Activated naive CD8-positive, alpha-beta T cell treated with anti-CD3 and anti-CD28 coated beads, Interleukin-2, amount 10 ng/mL, durations not matched to agents 7 days and 5 days (primary cell): ENCODE data around the gene SLC2A14. TPM values are rescaled to one million over a fixed set of nuclear protein-coding genes. Genes with fewer than 3 reads are reported as not detected.
"Not testable (repeated sequence)": the region's sequence is repeated elsewhere in the genome, so short reads cannot be mapped to it uniquely, and the experiment has no call there.

ENCODE experiments used
- ATAC-seq: fragments of 150-1000 bp; cut with Tn5 transposase; one replicate; pipeline ENCODE4 v1.10.0; 2021; ENCODE audit warnings: low read depth, moderate library complexity
- POLR2A ChIA-PET: fragments of 350-600 bp; sonication (Branson Sonifier 250); formaldehyde crosslinking; loops from one replicate; lab custom pipeline; 2021; ENCODE audit warnings: antibody characterized with exemption; lab: Charles Lee
- DNase-seq: peaks from one replicate; pipeline ENCODE4 v3.0.0; 2021
- H3K27ac Mint-ChIP-seq: one replicate; pipeline ENCODE4 v1.8.0; 2022; ENCODE audit warnings: mild to moderate bottlenecking, mixed read lengths
- H3K27me3 Mint-ChIP-seq: one replicate; pipeline ENCODE4 v1.8.0; 2022; ENCODE audit warnings: mild to moderate bottlenecking, moderate library complexity, mixed read lengths
- H3K36me3 Mint-ChIP-seq: one replicate; pipeline ENCODE4 v1.8.0; 2021; ENCODE audit warnings: mild to moderate bottlenecking, mixed read lengths
- H3K4me1 Mint-ChIP-seq: one replicate; pipeline ENCODE4 v1.8.0; 2021; ENCODE audit warnings: mixed read lengths
- H3K4me3 Mint-ChIP-seq: one replicate; pipeline ENCODE4 v1.8.0; 2022; ENCODE audit warnings: mild to moderate bottlenecking, moderate library complexity, mixed read lengths
- H3K9me3 Mint-ChIP-seq: one replicate; pipeline ENCODE4 v1.8.0; 2021; ENCODE audit warnings: mixed read lengths
- total RNA-seq, 2 experiments: library from RNA; stranded (reverse); gene quantifications; one replicate each; pipeline ENCODE4 v1.2.3, GENCODE V29; 2021

Gene SLC2A14
- total RNA-seq, 2 experiments from 2014 or later, result 0.11 TPM; not detected in 1

- H3K27ac Mint-ChIP-seq, H3K4me3 Mint-ChIP-seq, H3K36me3 Mint-ChIP-seq, ATAC-seq, H3K27me3 Mint-ChIP-seq, H3K9me3 Mint-ChIP-seq, POLR2A ChIA-PET, DNase-seq, H3K4me1 Mint-ChIP-seq: not testable (repeated sequence)
Observed at GRCh38 chr12:7896726-7897125, 24.0 kb upstream of the SLC2A14 start.

GRCh38 chr12:7892186-7892980, 19.7 kb upstream of the SLC2A14 start:
- H3K27ac Mint-ChIP-seq, result no peak overlapping the region
- no peak overlapping the region for H3K4me3 Mint-ChIP-seq
- POLR2A ChIA-PET, result no interaction called here
- H3K27me3 Mint-ChIP-seq, result no peaks in the 10 kb centered on the region
- H3K9me3 Mint-ChIP-seq, result no peaks in the 10 kb centered on the region
- no peaks in the 10 kb centered on the region for H3K36me3 Mint-ChIP-seq
- H3K4me1 Mint-ChIP-seq, result no peaks in the 10 kb centered on the region
- ATAC-seq (no peak), DNase-seq (no peak)

DNA sequence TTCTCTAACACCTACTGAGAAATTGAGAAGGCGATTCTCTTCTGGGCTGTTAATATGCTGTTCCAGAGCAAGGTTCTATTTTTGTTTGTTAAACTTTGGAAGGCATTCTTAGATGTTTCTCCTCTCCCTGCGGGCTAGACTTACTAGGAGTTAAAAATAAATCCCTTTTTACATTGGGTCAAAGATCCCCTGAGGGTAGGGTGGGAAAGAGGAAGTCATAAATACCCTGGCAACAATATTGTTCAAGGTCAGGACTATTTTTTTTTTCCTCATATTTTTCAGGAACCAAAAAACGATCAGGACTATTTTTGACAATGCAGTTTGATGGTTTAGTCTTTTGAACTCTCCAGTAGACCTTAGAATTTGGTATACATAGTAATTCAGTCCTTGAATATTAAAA, 12.0 kb upstream of the SLC2A14 start:
- POLR2A ChIA-PET, result no interaction called here
- Mint-ChIP-seq H3K36me3 (no peaks in the 10 kb centered on the region), H3K9me3 (no peaks in the 10 kb centered on the region), H3K27me3 (peaks cover 8% of the 10 kb centered on the region), H3K27ac (no peak overlapping the region), H3K4me3 (no peak overlapping the region), H3K4me1 (no peaks in the 10 kb centered on the region)
- DNase-seq (no peak), ATAC-seq (no peak)

GRCh38 chr12:7881736-7882120, 9.0 kb upstream of the SLC2A14 start:
- not testable (repeated sequence) for H3K36me3 Mint-ChIP-seq, H3K9me3 Mint-ChIP-seq, H3K27ac Mint-ChIP-seq, H3K4me3 Mint-ChIP-seq, H3K4me1 Mint-ChIP-seq, ATAC-seq, DNase-seq, H3K27me3 Mint-ChIP-seq
- POLR2A ChIA-PET, result interaction anchor here (0.7 kb wide), 1 partner anchor 18 kb away, joined by 4 read pairs; no protein-coding TSS in a partner anchor

GRCh38 chr12:7880952-7881735, 8.4 kb upstream of the SLC2A14 start:
- not testable (repeated sequence) for H3K4me1 Mint-ChIP-seq, ATAC-seq, H3K36me3 Mint-ChIP-seq, H3K4me3 Mint-ChIP-seq, H3K9me3 Mint-ChIP-seq, H3K27me3 Mint-ChIP-seq, DNase-seq, H3K27ac Mint-ChIP-seq
- POLR2A ChIA-PET, result interaction anchor here (0.7 kb wide), 1 partner anchor 18 kb away, joined by 4 read pairs; no protein-coding TSS in a partner anchor

- Mint-ChIP-seq H3K9me3 (no peaks in the 10 kb centered on the region), H3K27me3 (peaks cover 8% of the 10 kb centered on the region), H3K27ac (no peak overlapping the region), H3K4me3 (no peak overlapping the region), H3K36me3 (no peaks in the 10 kb centered on the region), H3K4me1 (no peaks in the 10 kb centered on the region)
- POLR2A ChIA-PET, result no interaction called here
- DNase-seq, result no peak
- ATAC-seq, result no peak
Observed at GRCh38 chr12:7879246-7879645, 6.5 kb upstream of the SLC2A14 start.

DNA sequence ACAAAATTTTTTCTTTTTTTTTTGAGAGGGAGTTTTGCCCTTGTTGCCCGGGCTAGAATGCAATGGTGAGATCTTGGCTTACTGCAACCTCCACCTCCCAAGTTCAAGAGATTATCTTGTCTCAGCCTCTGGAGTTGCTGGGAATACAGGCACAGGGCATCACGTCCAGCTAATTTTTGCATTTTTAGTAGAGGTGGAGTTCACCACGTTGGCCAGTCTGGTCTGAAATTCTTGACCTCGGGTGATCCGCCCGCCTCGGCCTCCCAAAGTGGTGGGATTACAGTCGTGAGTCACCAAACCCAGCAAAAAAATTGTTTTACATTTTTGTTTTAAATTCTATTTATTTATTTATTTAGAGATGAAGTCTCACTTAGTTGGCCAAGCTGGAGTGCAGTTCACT, 4.7 kb upstream of the SLC2A14 start:
- H3K9me3 Mint-ChIP-seq, result no peaks in the 10 kb centered on the region
- H3K27me3 Mint-ChIP-seq, result peaks cover 19% of the 10 kb centered on the region
- H3K4me3 Mint-ChIP-seq, result no peak overlapping the region
- H3K4me1 Mint-ChIP-seq, result peaks cover under 1% of the 10 kb centered on the region
- POLR2A ChIA-PET, result interaction anchor here (0.6 kb wide), 1 partner anchor 46 kb away, joined by 3 read pairs; no protein-coding TSS in a partner anchor
- H3K36me3 Mint-ChIP-seq, result no peaks in the 10 kb centered on the region
- no peak for DNase-seq
- no peak overlapping the region for H3K27ac Mint-ChIP-seq
- ATAC-seq, result no peak

DNA sequence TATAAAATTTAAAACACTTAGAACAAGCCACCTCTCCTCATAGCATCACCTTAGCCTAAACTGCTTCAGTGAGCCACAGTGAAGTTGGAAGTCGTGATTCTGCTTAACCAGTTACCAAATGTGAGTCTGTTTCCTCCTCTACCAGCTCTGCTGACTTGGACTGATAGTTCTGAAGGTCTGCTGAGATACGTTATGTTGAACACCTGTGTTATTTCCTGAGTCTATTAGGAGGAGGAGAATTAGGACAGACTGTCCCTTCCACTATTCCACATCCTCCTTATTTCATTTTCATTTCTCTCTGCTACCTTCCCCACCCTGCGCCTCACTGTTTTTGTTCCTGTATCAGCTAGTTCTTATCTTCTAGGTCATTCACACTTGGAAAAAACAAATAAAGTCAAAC, 2.4 kb downstream of the SLC2A14 start:
- Mint-ChIP-seq H3K27ac (no peak overlapping the region), H3K4me3 (no peak overlapping the region), H3K27me3 (peaks cover 51% of the 10 kb centered on the region), H3K36me3 (no peaks in the 10 kb centered on the region), H3K4me1 (peaks cover 18% of the 10 kb centered on the region), H3K9me3 (no peaks in the 10 kb centered on the region)
- POLR2A ChIA-PET, result no interaction called here
- ATAC-seq (no peak), DNase-seq (no peak)

GRCh38 chr12:7869137-7869536, 3.6 kb downstream of the SLC2A14 start:
- ATAC-seq (no peak), DNase-seq (no peak)
- peaks cover 49% of the 10 kb centered on the region for H3K27me3 Mint-ChIP-seq
- POLR2A ChIA-PET, result no interaction called here
- H3K27ac Mint-ChIP-seq, result no peak overlapping the region
- no peaks in the 10 kb centered on the region for H3K36me3 Mint-ChIP-seq
- peaks cover 18% of the 10 kb centered on the region for H3K4me1 Mint-ChIP-seq
- no peak overlapping the region for H3K4me3 Mint-ChIP-seq
- H3K9me3 Mint-ChIP-seq, result no peaks in the 10 kb centered on the region

DNA sequence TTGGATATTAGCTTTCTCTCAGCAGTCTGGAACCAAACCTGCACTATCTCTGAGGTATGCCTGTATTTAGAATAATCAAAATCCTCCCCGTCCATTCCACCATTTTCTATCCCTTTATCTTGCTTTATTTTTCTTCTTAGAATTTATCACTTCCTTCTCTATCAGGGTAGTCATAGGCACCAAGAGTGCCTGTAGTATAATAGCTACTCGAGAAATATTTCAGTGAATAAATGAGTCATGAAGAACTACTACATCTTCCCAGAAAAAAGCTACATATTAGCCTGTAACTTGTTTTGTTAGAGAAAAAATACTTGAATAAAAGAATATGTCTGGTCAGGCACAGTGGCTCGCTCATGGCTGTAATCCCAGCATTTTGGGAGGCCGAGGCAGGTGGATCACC, 4.3 kb downstream of the SLC2A14 start:
- ATAC-seq, result no peak
- no peak overlapping the region for H3K27ac Mint-ChIP-seq
- POLR2A ChIA-PET, result no interaction called here

DNA sequence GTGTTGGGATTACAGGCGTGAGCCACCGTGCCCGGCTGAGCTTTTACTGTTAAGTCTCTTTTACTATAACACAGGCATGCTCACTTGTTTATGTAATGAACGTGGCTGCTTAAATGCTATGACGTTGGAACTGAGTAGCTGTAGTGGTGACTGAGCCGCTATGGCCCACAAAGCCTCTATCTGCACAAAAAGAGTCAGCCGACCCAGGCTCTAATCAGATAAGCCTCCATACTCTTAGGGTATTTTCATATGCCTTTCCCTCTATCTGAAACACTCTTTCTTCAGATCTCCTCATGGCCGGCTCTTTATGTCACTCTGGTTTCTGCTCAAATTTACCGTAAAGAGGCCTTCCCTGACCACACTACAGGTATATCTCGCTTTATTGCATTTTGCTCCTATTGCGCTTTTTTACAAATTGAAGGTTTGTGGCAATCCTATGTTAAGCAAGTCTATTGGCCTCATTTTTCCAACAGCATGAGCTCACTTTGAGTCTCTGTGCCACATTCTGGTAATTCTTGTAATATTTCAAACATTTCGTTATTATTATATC, 8.0 kb downstream of the SLC2A14 start:
- H3K27me3 Mint-ChIP-seq, result peaks cover 16% of the 10 kb centered on the region
- POLR2A ChIA-PET, result no interaction called here
- no peaks in the 10 kb centered on the region for H3K9me3 Mint-ChIP-seq
- DNase-seq, result no peak
- H3K36me3 Mint-ChIP-seq, result no peaks in the 10 kb centered on the region
- H3K27ac Mint-ChIP-seq, result no peak overlapping the region
- ATAC-seq, result no peak
- H3K4me1 Mint-ChIP-seq, result peaks cover 25% of the 10 kb centered on the region
- H3K4me3 Mint-ChIP-seq, result no peak overlapping the region

More for the DNA sequence above, 4.3 kb downstream of the SLC2A14 start:
- Mint-ChIP-seq H3K36me3 (no peaks in the 10 kb centered on the region), H3K9me3 (no peaks in the 10 kb centered on the region), H3K4me3 (no peak overlapping the region), H3K27me3 (peaks cover 41% of the 10 kb centered on the region), H3K4me1 (peaks cover 20% of the 10 kb centered on the region)
- no peak for DNase-seq

DNA sequence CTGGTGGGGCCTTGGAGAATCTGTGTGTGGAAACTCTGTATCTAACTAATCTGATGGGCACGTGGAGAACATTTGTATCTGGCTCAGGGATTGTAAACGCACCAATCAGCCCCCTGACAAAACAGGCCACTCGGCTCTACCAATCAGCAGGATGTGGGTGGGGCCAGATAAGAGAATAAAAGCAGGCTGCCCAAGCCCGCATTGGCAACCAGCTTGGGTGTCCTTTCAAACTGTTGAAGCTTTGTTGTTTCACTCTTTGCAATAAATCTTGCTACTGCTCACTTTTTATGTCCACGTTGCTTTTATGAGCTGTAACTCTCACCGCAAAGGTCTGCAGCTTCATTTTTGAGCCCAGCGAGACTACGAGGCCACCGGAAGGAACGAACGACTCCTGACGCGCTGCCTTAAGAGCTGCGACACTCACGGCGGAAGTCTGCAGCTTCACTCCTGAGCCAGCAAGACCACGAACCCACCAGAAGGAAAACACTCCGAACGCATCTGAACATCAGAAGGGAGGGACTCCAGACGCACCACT, 9.8 kb downstream of the SLC2A14 start:
- POLR2A ChIA-PET, result interaction anchor here (0.9 to 2.9 kb wide), 7 partner anchors 19 to 164 kb away, joined by 3 to 12 read pairs (median 4); partner anchors contain the start of gene SLC2A3
- not testable (repeated sequence) for DNase-seq, H3K36me3 Mint-ChIP-seq, H3K27me3 Mint-ChIP-seq, H3K9me3 Mint-ChIP-seq
- peak overlapping the region; percentile 71 for H3K4me3 Mint-ChIP-seq
- peaks cover 25% of the 10 kb centered on the region for H3K4me1 Mint-ChIP-seq
- peak; percentile 45 for ATAC-seq
- peak overlapping the region; percentile 92 for H3K27ac Mint-ChIP-seq

DNA sequence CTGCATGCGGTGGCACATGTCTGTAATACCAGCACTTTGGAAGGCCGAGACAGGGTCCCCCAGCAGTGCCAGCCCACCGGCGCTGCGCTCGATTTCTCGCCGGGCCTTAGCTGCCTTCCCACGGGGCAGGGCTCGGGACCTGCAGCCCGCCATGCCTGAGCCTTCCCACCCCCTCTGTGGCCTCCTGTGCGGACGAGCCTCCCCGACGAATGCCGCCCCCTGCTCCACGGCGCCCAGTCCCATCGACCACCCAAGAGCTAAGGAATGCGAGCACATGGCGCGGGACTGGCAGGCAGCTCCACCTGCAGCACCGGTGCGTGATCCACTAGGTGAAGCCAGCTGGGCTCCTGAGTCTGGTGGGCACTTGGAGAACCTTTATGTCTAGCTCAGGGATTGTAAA, 10.4 kb downstream of the SLC2A14 start:
- not testable (repeated sequence) for H3K36me3 Mint-ChIP-seq, H3K27me3 Mint-ChIP-seq, H3K9me3 Mint-ChIP-seq, H3K4me3 Mint-ChIP-seq, DNase-seq, ATAC-seq
- peak overlapping the region; percentile 92 for H3K27ac Mint-ChIP-seq
- POLR2A ChIA-PET, result interaction anchor here (0.7 to 2.9 kb wide), 5 partner anchors 70 to 109 kb away, joined by 4 to 12 read pairs (median 9); partner anchors contain the start of gene SLC2A3
- peaks cover 25% of the 10 kb centered on the region for H3K4me1 Mint-ChIP-seq
